NCI-H187 (cell line): Measurements from ENCODE around the gene MIPEP.
A peak's percentile ranks its signal among the peaks of the same experiment; 100 is the strongest.
"Not testable (repeated sequence)": the region's sequence is repeated elsewhere in the genome, so short reads cannot be mapped to it uniquely, and the experiment has no call there.

Experiments
- DNase-seq, 2 experiments: peaks; one replicate each; lab custom pipeline; 2025; lab: John Stamatoyannopoulos, UW

Gene MIPEP

DNA sequence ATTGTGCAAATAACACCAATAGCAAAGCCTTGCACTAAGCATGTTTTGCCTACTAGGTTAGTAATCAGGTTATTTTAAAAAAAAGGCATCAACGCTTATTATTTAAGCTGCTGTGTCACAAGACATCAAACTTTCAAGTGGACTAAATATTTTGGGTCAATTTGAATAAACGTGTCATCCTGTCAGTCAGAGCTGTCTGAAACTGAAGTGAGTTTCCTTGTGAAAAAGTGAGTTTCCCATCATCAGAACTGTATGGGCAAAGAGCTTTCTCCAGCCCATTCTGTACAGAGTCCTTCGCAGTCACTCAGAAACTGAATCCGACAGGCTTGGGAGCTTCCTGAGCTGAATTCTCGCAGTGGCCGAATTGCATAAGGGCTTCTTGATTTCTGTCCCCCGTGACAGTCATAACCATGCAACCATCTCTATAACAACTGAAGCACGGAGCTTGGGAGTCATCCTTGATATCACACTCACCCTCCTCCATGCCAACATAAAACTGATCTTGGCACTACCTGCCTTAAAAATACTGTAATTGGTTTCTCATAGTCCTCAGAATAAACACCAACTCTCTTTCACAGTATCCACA lies 139.8 kb downstream of the MIPEP start:
- no peak for DNase-seq

DNA sequence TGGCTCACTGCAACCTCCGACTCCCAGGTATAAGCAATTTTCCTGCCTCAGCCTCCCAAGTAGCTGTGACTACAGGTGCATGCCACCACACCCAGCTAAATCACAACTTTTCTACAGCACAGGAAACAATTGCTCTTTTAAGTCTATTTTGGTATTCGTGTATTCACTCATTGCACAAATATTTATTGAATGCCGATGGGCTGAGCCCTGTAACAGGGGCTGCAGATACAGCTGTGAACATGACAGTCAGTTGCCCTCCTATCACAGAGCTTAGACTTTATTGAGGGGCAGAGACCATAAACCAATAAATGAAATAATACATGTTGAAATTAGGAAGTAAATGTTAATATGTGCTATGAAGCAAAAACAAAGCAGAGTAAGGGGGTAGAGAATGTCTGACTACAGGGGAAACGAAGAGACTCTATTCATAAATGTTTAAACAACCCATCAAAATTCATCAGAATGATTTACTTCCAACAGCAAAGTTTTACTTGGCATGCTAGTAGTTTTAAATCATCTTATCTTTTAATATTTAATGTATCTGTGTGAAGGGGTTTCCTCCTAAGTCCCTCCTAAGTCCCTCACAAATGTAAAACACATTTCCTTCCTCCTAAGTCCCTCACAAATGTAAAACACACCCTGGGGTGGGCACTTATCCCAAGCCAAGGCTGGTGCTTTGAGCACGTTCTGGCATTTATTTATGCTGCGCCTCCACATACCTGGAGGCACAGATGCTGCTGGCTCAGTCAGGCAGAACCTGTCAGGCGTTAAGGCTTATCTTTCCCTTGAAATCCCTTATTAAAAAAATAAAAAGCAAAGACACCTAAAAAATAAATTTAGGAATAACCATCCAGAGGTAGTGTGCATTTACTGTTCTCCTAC lies 140.8 kb downstream of the MIPEP start:
- no peak for DNase-seq

DNA sequence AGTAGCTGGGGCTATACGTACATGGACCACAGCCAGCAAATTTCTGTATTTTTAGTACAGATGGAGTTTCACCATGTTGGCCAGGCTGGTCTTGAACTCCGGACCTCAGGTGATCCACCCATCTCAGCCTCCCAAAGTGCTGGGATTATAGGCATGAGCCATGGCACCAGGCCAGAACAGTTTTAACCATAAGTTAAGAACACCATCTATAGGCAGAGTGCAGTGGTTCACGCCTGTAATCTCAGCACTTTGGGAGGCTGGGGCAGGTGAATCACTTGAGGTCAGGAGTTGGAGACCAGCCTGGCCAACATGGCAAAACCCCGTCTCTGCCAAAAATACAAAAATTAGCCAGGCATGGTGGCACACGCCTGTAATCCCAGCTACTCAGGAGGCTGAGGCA lies 143.1 kb downstream of the MIPEP start:
- not testable (repeated sequence) for DNase-seq

DNA sequence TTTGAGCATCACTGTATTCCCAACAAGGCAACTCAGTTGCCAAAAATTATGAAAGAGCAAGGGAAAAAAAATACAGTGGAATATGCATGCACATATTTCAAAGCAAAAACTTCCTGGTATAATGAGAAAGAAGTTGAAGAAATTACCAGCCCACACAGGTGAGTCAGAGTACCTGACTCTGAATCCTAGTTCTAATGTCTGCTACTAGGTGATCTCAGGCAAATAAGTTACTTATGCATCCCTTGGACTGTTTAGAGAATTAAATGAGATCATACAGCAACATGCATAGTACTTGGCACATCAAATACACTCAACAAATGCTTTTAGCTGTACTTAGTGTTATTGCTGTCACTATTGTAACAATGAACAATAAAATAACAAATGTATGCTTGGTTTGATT lies 144.9 kb downstream of the MIPEP start:
- DNase-seq = no peak

DNA sequence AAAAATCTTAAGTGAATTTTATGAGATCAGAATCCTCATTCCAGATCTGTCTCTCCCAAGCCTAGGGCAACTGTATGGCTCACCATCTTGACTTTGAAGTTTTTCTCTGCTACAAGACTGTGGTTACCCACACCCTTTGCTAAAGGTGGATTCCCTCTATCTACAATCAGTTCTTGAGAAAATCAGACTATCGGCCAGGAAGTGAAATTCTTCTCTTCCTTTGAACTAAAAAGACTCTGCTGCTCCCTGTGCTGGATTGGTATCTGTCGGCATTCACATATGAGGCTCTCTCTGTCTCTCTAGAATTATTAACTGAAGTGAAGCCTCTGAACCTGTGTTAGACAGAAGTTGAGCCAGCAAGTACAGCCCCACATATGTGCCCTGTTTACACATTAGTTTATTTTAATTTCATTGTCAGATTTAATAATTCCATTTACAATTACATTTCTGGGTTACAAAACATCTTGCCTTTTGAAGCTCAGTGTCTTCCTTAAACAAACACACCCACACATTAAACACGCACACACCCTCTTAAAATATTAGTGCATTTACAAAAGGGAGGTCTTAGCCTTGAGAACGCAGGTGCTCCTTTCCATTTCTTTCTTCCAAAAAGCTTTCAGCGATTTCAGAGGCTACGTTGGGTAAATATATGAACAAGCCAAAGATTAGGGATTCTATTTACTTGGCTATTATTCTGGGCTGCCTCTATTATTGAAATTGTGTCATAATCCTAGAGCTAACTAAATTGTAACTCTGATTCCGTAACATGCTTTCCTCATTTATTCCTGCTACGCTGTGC lies 145.7 kb downstream of the MIPEP start:
- DNase-seq = no peak

DNA sequence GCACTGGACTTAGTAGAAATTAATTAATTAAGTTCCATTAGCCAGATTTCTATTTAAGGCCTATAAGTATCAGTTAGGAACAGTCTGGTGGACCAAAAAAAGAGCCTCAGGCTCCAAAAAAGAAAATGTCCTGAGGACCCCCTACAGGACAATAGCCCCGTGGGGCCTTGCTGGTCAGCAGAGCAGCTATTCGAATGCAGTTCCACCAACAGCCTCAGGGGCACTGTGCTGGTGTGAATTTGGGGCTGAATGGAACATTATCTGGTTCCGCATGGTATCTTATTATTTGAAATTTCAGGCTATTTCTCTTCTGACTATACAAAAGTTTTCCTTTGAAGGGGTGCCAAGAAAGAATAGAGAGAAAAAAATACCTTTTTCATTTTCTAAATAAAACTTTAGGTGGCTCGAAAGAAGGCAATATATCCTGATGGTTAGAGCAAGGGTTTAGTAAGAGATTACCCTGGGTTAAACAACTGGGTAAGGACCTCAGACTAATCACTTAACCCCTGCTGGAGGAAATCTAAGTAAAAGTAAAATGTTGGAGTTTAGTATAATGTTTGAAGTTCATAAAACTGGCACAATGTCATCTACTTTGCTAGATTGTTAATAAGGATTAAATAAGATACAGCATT lies 147.2 kb downstream of the MIPEP start:
- DNase-seq = no peak

DNA sequence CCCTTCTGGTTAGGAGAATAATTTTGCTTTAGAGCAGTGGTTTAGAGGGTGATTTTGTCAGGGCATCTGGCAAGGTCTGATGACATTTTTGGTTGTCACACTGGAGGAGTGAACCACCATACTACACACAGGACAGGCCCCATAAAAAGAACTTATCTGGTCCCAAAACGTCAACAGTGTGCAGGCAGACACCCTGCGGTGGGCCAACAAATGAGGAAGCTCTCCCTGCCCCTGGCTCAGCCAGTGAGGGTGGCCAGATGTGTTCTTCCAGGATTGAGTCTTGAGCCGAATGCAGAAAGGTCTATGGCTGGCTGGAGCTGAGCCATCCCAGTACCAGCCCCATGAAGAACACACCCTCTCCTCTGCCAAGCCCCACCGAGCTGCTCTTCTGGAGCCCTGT lies 149.2 kb downstream of the MIPEP start:
- no peak for DNase-seq

DNA sequence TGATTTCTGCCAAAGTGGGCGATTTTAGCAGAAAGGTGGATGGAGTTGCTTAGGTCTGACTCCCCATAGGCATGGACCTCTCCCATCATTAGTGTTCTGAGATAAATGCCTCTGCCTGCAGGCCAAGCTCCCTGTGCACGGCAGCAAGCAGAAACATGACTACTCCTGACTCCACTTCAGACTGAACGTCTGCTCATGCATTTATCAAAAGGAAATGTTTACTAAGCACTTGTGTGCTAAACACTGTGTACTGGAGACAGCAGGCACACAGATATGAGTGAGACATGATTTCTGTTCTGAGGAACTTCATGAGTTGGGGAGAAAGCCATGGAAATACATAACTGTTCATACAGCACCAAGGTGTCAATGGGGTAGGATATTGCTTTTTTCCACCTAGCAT lies 149.6 kb downstream of the MIPEP start:
- DNase-seq = no peak

DNA sequence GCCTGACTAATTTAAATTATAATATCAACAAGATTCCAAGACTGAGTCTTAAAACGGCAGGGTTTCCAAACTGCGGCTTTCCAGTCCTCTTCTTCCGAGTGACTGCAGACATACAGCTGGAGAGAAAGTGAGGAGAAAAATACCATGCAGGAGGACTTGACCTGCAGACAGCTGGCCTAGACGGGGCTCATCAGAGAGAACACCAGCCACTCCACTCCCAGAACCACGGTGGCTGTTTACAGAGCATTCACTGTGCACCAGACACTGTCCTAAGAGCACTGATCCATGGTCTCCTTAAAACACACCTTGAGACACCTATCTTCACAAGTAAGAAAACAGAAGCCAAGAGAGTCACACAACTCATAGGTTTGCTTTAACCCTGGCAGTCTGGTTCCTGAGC lies 152.7 kb downstream of the MIPEP start:
- no peak for DNase-seq

DNA sequence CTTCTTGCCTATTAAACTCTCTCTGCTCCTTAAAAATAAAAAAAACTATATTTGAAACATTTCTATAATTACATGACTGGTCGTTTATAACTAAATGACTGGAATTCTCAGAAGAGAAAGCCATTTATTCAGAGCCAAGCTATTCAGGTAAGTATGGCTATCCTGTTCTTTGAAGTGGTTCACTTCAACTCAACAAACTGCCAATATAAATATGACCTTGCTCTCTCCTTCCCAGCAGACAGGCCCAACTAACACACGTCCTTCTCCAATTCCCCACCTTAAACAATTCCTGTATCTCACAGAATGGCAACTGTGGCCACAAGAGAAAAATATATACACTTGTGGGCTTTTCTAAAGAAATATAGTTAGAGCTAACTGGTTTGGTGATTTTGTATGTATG lies 153.9 kb downstream of the MIPEP start:
- no peak for DNase-seq

DNA sequence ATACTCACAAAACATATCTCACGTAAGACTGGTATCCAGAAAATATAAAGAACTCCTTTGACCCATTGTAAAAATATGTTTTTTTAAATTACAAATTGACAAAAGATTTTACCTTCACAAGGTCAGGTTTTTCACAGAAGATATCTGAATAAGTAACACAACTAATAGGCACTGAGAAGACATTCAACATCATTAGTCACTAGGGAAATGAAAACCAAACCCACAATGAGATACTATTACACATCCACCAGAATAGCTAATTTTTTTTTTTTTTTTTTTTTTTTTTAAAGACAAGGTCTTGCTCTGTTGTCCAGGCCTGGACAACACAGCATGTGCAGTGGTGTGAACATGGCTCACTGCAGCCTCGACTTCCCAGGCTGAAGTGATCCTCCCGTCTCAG lies 157.5 kb downstream of the MIPEP start:
- DNase-seq = no peak

DNA sequence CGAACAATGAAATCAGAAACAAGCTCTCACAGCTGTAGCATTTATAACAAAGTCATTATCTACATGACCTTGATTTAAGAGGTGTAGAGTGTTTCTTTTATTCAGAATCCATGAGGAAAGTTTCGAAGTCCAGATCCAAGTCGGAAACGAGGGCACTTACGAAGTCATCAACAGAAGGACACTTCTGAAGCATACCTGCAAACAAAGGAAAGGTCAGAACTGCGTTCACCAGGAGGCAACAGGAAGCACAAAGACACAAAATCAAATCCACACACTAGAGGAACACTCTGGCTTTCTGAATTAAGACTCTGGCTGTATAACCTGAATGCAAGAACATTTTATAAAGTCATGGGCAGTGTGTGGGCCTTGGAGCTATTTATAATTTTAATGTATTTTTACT lies 158.9 kb downstream of the MIPEP start:
- no peak for DNase-seq

DNA sequence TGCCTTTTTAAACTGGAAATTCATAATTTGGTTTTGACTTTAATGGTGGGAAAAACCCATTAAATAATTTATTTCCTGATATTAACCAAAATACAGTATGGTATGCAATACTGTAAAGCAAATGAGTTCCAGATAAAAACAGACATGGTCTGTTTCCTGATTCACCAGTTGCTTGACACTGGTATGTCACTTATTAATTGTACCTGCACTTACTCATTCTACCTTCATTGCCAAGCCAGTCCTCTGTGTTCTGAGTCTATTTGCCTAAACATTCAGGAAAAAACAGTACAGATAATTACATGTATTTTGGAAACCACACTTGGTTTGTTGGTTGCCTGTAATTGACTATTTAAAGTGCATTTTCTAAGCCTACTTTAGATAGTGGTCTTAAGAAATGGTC lies 159.7 kb downstream of the MIPEP start:
- DNase-seq = no peak

DNA sequence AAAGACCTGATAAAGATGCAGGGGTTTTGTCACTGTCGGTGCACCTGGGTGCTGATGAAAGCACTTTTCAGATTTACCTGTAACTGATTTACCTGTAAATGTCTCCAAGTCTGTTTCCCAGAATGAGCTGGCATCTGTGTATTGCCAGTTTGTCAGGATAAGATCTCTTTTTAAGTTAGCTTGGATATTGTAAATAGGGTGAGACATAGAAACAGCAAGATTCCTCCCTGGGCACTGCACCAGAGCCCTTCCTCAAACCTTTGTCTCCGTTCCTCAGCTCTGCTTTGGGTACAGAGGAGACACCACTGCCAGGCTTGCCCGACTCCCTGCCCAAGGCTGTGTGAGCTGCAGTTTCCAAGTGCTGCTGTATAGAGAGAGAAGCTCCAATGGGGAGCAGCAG lies 160.4 kb downstream of the MIPEP start:
- no peak for DNase-seq

DNA sequence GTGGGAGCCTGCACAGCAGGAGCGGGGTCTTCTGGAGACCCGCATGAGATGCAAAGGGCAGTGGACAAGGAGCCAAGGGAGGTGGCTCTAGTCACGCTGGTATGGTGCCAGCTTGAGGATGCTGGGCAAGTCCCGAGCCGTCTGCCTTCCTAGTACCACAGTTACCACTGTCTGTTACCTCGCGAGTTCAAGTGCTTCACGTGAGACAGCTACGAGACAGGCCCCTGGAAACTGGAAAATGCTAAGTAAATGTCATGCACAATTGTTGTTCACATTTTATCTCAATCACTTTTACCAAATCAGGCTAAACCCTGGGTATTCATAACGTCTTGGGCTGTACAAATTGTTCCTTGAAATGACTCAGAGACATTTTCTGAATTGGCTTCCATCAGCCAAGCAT lies 163.3 kb downstream of the MIPEP start:
- DNase-seq = no peak

DNA sequence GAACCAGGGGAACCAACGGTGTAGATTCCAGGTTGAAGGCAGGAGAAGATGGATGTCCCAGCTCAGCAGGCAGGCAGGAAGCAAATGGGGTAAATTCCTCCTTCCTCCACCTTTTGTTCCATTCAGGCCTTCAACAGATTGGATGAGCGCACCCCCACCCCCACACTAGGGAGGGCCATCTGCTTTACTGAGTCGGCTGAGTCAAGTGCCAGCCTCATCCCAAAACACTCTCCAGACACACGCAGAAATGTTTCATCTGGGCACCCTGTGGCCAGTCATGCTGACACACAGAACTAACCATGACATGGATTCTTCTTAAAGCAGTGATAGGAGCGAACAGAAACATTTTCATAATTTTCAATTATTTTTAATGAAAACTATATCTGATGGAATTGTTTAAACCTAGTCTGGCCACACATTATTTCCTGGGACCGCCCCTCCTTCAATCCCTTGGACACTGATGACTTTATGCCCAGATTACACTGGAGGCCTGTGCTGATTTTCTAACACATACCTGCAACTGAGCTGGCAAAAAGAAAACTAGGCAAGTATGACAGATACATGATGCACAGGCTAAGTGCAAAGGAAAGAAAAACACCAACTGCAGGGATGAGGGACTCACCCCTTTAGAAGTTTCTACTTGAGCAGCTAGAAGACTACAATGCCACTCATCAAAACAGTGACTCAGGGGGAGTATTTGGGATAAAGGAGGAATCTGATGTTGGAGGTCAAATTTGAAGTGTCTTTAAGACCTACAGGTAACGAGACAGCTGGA lies 164.8 kb downstream of the MIPEP start:
- DNase-seq = no peak

DNA sequence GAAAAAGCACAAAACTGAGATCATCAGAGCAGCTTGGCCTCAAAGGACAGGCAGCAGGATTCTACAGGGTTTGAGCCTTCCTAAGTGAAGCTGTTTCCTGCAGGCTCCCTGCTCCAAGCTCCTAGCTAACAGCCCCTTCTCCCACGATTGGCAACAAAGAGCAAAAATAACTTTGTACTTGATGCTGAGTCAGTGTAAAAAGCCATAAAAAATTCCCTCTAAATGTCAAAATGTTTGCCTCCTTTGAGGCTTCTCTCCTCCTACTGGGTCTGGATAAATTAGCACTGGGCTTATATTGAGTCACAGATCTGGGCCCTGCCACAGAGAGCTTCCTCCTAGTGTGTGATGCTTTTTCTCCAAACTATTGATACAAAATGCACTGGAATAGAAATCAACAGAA lies 165.7 kb downstream of the MIPEP start:
- no peak for DNase-seq

DNA sequence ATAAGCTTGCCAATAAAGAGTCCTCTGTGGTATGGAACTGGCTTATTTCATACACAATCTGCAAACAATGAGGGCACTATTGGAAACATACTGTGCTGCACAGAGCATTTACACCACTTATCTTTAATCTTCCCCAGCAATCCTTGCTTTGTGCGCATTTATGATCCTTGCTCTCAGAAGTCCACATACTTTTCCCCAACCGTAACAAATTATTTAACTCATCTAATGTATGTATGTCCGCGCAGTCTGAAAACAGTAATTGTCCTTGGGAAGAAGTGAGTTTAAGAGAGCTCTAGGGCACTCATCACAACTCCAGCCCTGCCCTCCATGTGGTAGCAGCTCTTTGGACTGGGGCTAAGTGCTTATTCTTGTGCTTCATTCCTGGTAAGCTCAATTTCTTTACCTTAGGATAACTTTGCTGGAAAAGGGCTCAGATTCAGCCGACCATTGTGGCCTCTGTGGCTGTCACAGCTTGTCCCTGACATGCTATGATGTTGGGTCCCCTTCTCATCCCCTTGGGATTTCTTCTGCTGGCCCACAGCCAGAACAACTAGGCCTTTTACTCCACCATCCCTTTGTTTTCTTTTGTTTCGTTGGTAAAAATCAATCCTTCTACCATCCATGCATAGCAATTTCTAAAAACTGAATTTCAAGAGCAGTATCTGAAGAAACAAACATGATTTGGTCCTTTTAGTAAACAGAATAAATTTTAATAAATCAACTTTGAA lies 166.3 kb downstream of the MIPEP start:
- peak; percentile 53 to 67 for DNase-seq

DNA sequence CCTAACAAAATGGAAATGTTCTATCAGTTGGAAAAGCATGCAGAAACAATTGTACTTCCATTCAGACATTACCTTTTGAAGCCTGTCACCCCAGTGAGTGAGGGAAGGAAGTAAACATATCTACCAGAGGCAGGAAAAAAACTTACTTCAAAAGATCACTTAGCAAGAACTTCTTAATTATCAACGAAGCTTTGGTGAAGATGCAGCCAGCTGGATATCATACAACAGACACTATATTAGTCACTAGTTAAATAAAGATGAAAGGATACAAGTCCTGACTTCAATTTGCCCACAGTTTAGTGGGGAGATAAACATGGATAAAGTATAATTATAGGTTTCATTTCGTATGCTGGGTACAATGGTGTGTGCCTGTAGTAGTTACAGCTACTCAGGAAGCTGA lies 170.2 kb downstream of the MIPEP start:
- DNase-seq = no peak

DNA sequence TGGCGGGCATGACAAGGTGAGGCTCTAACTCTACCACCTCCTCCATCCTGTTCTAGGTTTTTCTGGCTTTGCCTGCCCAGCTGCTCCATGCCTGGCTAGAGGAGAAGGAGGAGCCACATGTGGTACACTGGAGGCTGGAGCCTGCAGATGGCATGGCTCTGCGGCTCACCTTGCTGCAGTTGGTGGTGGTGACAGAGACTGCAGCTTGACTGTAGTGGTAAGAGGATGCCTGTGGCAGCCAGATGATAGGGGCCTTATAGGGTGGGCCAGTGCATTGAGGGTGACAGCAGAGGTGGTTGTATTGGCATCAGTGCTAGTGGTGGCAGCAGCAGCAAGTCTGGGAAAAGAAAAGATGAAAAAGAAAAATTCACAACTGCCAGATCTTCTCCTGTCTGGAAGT lies 172.8 kb downstream of the MIPEP start:
- no peak for DNase-seq

DNA sequence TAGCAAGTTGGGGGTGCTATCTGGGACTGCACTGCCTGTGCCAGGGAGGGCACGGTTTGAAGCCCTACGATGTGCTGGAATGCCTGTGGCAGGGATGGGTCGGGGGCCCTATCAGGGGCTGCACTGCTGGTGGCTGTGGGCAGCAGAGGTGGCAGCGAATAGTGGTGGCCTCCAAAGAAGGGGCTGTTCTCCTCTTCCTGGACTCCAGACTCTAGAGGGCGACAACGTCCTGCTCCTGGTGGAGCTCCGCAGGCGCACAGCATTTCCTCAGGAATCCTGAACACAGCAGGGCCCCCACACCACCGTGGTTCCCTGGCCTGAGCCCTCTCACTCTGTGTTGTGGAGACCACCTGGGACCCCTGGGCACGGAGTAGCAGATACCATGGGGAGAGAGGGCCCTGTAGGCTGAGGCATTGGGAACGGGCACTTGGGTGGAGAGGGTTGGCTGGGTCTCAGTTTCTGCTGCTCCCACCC lies 173.4 kb downstream of the MIPEP start:
- DNase-seq = no peak
